Uterus (tissue), 4 donors: ENCODE data around the gene ZNF324. TPM values are rescaled to one million over a fixed set of nuclear protein-coding genes. Genes with fewer than 3 reads are reported as not detected.
A peak's percentile ranks its signal among the peaks of the same experiment; 100 is the strongest.

Experiments
- DNase-seq, 2 donors: peaks; one replicate each; pipeline ENCODE4 v3.0.0-alpha.2; 2019 to 2020
- H3K27ac ChIP-seq, 2 donors: fragments of 200-600 bp; sonication (generic); 1 replicate in 1 of 2; 2 replicates in 1 of 2; pipeline ENCODE4 v1.5.1; 2016 to 2018
- H3K27me3 ChIP-seq, 2 donors: fragments of 200-600 bp; sonication (generic); one replicate each; pipeline ENCODE4 v1.5.1; 2018 to 2019; ENCODE audit warnings: control low read depth in 1 of 2
- H3K36me3 ChIP-seq, 2 donors: fragments of 200-600 bp; sonication (generic); one replicate each; pipeline ENCODE4 v1.5.1; 2019; ENCODE audit warnings: control low read depth in 1 of 2
- H3K4me1 ChIP-seq, 2 donors: fragments of 200-600 bp; sonication (generic); one replicate each; pipeline ENCODE4 v1.5.1; 2018 to 2019; ENCODE audit warnings: control low read depth in 1 of 2
- H3K4me3 ChIP-seq, 2 donors: fragments of 200-600 bp; sonication (generic); 1 replicate in 1 of 2; 2 replicates in 1 of 2; pipeline ENCODE4 v1.5.1; 2018 to 2019; ENCODE audit warnings: mild to moderate bottlenecking in 1 of 2
- H3K9me3 ChIP-seq, 2 donors: fragments of 200-600 bp; sonication (generic); one replicate each; pipeline ENCODE4 v1.5.1; 2019; ENCODE audit warnings: control low read depth in 1 of 2
- CTCF ChIP-seq, 4 experiments: fragments of 200-600 bp in 2 of 4; fragments of 450-650 bp in 2 of 4; sonication (generic) in 2 of 4; IDR thresholded peaks; one replicate each; pipeline ENCODE4 v1.5.1; 2016 to 2019; ENCODE audit warnings: antibody characterized with exemption in 4 of 4, mild to moderate bottlenecking in 2 of 4, moderate library complexity in 1 of 4
- POLR2A ChIP-seq, 2 donors: fragments of 450-650 bp; IDR thresholded peaks; one replicate each; pipeline ENCODE4 v1.6.1; 2016; ENCODE audit warnings: antibody characterized with exemption in 2 of 2, mild to moderate bottlenecking in 1 of 2, moderate library complexity in 1 of 2
- intact Hi-C: fragments of 100-400 bp; cut with DNase I; formaldehyde crosslinking; loops from one replicate; pipeline ENCODE4 v1.15.1; 2023; ENCODE audit warnings: low total_unique reads
- total RNA-seq, 4 donors: library from RNA; depleted of rRNA in 3 of 4; stranded (reverse); fragments of >200 nt in 3 of 4; gene quantifications; one replicate each; pipeline versions ENCODE4 v1.1.0 to v1.2.4, GENCODE V29; 2014 to 2023
- donor health status: DM: yes; HTN: yes; CAD: no.

ZNF324 gene
- 10 to 100 TPM in 3 of 4 donors, 1 to 10 TPM in 1; 2.9 to 75.1 (median 27.1) TPM for total RNA-seq

DNA sequence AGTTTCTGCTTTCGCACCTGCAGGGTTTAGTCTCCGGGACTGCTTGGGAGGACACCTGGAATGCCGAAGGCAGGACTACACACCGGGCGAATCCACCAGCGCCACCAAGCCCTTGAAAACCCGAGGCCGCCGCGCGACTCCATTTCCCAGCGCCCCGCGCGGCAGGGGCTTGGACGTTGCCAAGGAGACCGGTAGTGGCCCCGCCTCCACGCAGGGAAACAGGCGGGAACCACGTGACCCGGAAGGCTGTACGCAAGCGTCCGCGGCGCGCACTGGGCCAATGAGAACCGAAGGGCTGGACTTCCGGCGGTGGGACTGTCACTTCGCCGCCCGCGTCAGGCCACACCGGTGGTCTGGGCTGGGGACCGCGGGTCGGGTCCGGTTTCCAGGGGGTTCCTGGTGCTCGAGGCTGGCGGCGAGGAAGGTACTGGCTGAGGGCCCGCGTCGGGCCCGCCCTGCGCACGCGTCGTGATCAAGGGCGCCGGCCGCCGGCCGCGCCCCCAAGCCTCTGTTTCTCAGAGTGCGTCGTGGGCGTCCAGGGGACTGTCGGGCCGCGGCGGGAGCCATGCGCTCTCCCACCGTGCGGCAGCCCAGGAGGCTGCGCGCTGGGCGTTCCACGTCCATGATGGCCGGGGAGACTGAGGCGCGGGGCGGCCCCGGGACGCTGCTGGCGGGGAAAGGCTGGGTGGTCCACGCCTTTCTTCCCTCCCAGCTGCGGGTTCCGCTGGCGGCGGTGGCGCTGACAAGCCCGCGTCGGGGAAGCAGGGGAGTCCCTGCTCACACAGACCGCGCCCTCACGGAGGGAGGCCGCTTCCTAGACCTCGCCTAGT is at the start of gene ZNF324:
TSS of gene ZNF324 (plus strand) at position 321 of the 830 bp plus-strand sequence. CDS start 2,106 bp downstream, outside the sequence.
- TF ChIP-seq CTCF (IDR thresholded peaks at IDR 0.05) (peak in 1 of 4 experiments; percentile 10), POLR2A (IDR thresholded peaks at IDR 0.05) (peak; percentile 7 to 62)
- intact Hi-C loops, result no loop called here

GRCh38 chr19:58428617-58429016 is 38.3 kb upstream of the ZNF324 start:
- Histone ChIP-seq H3K4me1 (no peaks in the 10 kb centered on the region), H3K27ac (no peak overlapping the region), H3K36me3 (no peaks in the 10 kb centered on the region), H3K4me3 (no peak overlapping the region), H3K27me3 (no peaks in the 10 kb centered on the region), H3K9me3 (peaks cover 0 to 50% of the 10 kb centered on the region in 2 donors)
- no peak for TF ChIP-seq CTCF (IDR thresholded peaks at IDR 0.05)
- no peak for TF ChIP-seq POLR2A (IDR thresholded peaks at IDR 0.05)
- no peak for DNase-seq
- intact Hi-C loops, result no loop called here

More for the DNA sequence above, at the start of gene ZNF324:
- peak; percentile 97 for DNase-seq
- Histone ChIP-seq H3K9me3 (no peaks in the 10 kb centered on the region), H3K4me1 (peaks cover 0 to 6% of the 10 kb centered on the region in 2 donors), H3K27me3 (no peaks in the 10 kb centered on the region), H3K36me3 (no peaks in the 10 kb centered on the region), H3K4me3 (peak within 1 kb of the TSS; percentile 97), H3K27ac (peak within 1 kb of the TSS; percentile 47 to 74)

DNA sequence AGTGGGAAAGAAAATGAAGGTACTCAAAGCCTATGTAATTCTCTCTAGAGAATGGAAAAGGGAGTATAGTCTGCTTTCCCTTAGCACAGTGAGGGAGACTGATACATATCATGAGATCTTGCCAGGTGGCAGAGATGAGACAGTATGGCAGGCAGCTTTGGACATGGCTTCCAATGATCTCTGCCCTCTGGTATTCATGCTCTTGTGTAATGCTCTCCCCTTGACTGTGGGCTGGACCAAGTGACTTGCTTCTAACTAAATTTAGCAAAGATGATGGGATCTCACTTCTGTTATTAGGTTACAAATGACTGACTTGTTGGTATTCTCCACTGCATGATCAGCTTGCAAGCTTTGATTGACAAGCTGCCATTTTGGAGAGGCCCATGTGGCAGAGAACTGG is 37.1 kb upstream of the ZNF324 start:
- intact Hi-C loops, result no loop called here
- no peak overlapping the region for H3K27ac ChIP-seq
- H3K27me3 ChIP-seq, result no peaks in the 10 kb centered on the region
- H3K36me3 ChIP-seq, result no peaks in the 10 kb centered on the region
- no peak overlapping the region for H3K4me3 ChIP-seq
- no peaks in the 10 kb centered on the region for H3K4me1 ChIP-seq
- H3K9me3 ChIP-seq, result peaks cover 0 to 61% of the 10 kb centered on the region in 2 donors
- no peak for TF ChIP-seq CTCF (IDR thresholded peaks at IDR 0.05)
- no peak for TF ChIP-seq POLR2A (IDR thresholded peaks at IDR 0.05)
- DNase-seq, result no peak

GRCh38 chr19:58434217-58434616 is 32.7 kb upstream of the ZNF324 start:
- H3K27ac ChIP-seq, result no peak overlapping the region
- intact Hi-C loops, result no loop called here
- TF ChIP-seq POLR2A (IDR thresholded peaks at IDR 0.05), result no peak
- no peak for TF ChIP-seq CTCF (IDR thresholded peaks at IDR 0.05)

More at GRCh38 chr19:58434217-58434616, 32.7 kb upstream of the ZNF324 start:
- Histone ChIP-seq H3K36me3 (no peaks in the 10 kb centered on the region), H3K27me3 (no peaks in the 10 kb centered on the region), H3K9me3 (peaks cover 0 to 96% of the 10 kb centered on the region in 2 donors), H3K4me3 (no peak overlapping the region), H3K4me1 (no peaks in the 10 kb centered on the region)
- DNase-seq, result no peak
